Pulmonary artery endothelial cell (primary cell): ENCODE data around the gene SLC9A4. TPM values are rescaled to one million over a fixed set of nuclear protein-coding genes. Genes with fewer than 3 reads are reported as not detected.

Source experiments
- DNase-seq: peaks from one replicate; pipeline ENCODE4 v3.0.0-alpha.2; 2011; ENCODE audit warnings: low read depth, low spot score
- total RNA-seq: library from RNA; depleted of rRNA; stranded (reverse); fragments of >200 nt; gene quantifications from 2 replicates; pipeline ENCODE4 v1.2.3, GENCODE V29; 2014

SLC9A4 gene
- total RNA-seq, 1 donor from 2014 or later: not detected

DNA sequence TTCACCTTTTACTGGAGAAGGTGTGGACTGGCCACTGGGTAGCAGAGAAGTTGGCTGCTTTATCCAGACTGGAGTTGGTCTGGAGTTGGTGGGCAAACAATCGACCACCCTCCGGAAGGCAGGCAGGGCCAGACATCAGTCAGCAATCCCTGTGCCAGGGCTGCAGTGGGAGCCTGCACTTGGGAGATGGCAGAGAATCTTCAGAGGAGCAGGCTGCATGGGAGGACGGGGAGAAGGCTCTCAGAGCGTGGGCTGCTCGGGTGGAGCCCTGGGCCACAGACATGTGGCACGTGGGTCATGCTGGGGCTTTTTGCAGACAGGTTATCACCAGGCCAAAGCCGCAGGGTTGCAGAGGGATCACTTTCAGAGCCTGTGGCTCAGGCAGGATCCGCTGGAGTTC, 29.6 kb downstream of the SLC9A4 start:
- no peak for DNase-seq

DNA sequence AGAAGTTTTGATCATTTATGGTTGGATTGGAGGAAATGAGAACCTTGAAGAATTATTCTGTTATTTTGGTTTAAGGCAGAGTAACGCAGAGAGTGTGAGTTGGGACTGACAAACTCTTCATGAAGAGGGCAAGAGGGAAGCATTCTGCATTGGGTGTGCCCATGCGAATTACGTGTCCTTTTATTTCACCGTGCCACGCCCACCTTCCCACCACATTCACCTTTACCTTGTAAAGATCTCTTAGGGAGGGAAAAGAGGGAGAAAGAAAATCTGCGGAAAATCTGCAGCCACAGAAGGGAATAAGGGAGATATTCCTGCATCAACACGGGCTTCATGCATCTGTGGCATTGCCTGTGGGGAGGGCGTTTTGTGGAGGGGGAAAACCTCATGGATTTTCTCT, 31.8 kb downstream of the SLC9A4 start:
- no peak for DNase-seq

DNA sequence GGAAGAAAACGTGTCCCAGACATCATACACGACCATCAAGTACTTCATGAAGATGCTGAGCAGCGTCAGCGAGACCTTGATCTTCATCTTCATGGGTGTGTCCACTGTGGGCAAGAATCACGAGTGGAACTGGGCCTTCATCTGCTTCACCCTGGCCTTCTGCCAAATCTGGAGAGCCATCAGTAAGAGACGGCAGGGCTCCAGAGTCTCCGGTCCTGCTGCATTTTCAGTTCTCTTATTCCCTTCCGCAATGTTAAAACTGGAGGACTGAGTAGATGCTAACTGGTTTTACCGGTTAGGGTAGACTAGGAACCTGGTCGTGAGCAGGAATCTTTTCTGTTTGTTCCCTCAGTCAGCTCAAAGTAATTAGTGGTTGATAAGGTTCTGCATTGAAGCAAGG, 32.3 kb downstream of the SLC9A4 start:
- no peak for DNase-seq

DNA sequence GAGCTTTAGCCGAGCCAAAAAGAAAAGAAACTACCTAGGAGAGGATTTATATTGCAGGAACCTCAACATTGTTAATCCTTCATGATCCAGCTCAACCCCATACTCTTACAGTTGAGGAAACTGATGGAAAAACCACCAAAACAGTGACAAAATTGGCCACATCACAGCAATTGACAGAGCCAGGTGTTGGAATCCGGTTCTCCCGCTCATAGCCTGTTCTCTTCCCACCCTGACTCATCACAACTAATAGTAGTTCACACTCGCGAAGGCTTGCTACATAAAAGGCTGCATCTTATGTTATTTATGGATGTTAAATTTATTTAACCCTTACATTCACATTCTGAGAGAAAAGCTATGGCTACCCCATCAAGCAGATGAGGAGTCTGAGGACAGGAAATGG, 33.7 kb downstream of the SLC9A4 start:
- DNase-seq: no peak

DNA sequence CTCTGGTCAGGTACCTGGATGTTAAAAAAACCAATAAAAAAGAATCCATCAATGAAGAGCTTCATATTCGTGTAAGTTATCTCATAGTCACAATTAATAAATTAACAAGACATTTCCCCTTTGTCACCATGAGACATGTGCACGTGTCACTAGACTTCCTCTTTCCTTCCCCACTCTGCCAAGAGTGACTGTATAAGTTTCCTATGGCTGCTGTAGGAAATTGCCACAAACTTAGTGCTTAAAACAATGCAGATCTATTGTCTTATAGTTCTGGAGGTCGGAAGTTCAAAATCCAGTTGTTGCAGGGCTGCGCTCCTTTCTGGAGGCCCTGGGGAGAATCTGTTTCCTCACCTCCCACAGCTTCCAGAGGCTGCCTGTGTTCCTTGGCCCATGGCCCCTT, 35.8 kb downstream of the SLC9A4 start:
- DNase-seq: peak; percentile 19

GRCh38 chr2:102509749-102510148, 36.7 kb downstream of the SLC9A4 start:
- peak; percentile 17 for DNase-seq

GRCh38 chr2:102510791-102511575, 38.0 kb downstream of the SLC9A4 start:
- DNase-seq: no peak

DNA sequence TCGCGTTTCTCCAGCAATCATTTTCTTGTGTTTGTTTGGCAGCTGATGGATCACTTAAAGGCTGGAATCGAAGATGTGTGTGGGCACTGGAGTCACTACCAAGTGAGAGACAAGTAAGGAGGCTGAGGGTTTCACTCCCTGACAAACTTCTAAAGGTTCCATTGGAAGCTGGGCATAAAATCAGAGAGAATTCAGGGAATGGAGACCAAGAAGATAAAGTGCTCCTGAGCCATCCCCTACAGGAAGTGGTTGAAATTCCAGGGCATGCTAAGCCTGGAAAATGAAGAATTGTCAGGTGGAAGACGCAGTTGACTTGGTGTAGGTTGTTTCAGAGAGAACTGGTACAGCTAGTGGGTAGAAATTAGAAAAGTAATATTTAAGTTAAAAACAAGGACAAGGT, 39.1 kb downstream of the SLC9A4 start:
- no peak for DNase-seq

GRCh38 chr2:102513355-102513939, 40.4 kb downstream of the SLC9A4 start:
- DNase-seq: no peak

DNA sequence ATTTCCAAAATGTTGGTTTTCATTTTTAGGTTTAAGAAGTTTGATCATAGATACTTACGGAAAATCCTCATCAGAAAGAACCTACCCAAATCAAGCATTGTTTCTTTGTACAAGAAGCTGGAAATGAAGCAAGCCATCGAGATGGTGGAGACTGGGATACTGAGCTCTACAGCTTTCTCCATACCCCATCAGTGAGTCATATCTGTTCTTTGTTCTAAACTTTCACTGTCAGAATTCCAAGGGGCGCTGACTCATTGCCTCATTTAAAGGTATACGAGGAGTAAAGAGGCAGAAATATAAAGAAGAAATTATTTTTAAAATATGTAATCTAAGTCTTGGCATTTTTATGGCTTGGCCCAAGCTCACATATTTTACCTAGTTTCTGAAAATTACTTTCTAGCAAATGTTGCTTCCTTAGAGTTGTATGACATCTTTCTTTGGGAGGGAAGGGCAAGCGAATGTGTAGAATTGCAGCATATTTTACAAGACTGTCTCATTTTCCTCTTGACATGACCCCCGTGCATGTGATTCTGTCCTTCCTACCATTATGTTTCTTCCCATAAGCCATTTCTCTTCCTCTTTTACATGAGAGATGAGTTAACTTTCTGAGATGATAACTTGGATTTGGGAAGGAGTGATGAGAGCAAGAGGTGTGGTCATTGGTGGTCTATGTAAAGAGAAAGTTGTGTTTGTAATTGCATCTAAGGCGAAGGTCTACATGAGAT, 41.2 kb downstream of the SLC9A4 start:
- peak; percentile 87 for DNase-seq

- DNase-seq: no peak
Observed at GRCh38 chr2:102515851-102516250, 42.8 kb downstream of the SLC9A4 start.

GRCh38 chr2:102518170-102518569, 45.1 kb downstream of the SLC9A4 start:
- DNase-seq: no peak

GRCh38 chr2:102520009-102520408, 47.0 kb downstream of the SLC9A4 start:
- DNase-seq: no peak

- DNase-seq: no peak
Observed at GRCh38 chr2:102520801-102521200, 47.8 kb downstream of the SLC9A4 start.

GRCh38 chr2:102522162-102522561, 49.1 kb downstream of the SLC9A4 start:
- DNase-seq: no peak

DNA sequence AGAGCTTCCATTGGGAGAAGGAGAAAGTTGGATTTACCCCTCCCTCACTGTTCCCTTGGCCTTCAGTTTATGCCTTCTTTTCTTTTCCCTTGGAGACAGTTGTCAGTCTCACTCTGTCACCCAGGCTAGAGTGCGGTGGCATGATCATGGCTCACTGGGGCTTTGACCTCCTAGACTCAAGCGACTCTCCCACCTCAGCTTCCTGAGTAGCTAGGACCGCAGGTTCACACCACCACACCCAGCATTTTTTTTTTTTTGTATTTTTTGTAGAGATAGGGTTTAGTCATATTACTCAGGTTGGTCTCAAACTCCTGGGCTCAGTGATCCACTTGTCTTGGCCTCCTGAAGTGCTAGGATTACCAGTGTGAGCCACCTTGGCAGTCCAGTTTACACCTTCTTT, 49.9 kb downstream of the SLC9A4 start:
- DNase-seq: no peak

DNA sequence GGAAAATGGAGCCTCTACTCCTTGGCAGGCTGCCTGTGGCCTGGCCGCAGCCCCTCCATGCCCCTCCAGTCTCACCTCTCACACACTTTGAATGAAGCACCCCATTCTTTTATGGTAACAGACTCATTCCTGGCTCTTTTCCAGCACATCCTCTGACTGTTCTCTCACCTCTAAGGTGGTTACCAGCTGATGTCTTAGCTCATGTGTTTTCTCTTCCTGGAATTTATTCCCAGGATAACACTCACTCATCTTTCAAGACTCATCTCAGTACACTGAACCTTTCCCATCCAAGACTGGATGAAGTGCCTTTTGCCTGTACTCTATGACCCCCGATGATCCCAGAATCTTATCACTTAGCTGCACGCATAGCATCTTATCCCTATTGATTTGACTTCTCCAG, 50.6 kb downstream of the SLC9A4 start:
- no peak for DNase-seq

- no peak for DNase-seq
Observed at GRCh38 chr2:102527086-102527485, 54.1 kb downstream of the SLC9A4 start.

- DNase-seq: no peak
Observed at GRCh38 chr2:102538491-102538890, 65.5 kb downstream of the SLC9A4 start.

- DNase-seq: no peak
Observed at GRCh38 chr2:102540882-102541281, 67.9 kb downstream of the SLC9A4 start.

- DNase-seq: no peak
Observed at GRCh38 chr2:102544182-102544581, 71.2 kb downstream of the SLC9A4 start.

- DNase-seq: no peak
Observed at GRCh38 chr2:102547462-102547861, 74.4 kb downstream of the SLC9A4 start.

GRCh38 chr2:102549027-102549426, 76.0 kb downstream of the SLC9A4 start:
- no peak for DNase-seq
